GM19240 (cell line): ENCODE data around the gene SMC5.

ENCODE experiments used
- DNase-seq: peaks from one replicate; pipeline ENCODE4 v3.0.0; 2011; ENCODE audit warnings: low spot score; ENCODE audit not compliant: insufficient read length

SMC5 gene

DNA sequence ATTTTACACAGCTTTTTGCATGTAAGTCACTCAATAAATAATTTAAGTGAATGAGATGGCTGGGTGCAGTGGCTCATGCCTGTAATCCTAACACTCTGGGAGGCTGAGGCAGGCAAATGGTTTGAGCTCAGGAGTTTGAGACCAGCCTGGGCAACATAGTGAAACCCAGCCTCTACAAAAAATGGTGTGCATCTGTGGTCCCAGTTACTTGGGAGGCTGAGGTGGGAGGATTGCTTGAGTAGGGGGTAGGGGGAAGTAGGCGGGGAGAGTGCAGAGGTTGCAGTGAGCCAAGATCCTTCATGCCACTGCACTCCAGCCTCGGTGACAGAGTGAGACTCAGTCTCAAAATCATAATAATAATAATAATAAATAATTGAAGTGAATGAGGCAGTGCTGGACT lies 145.5 kb downstream of the SMC5 start:
- DNase-seq: no peak
